Fibroblast of the conjunctiva (primary cell): ENCODE measurements around the gene SEC14L5.
A peak's percentile ranks its signal among the peaks of the same experiment; 100 is the strongest.
"Not testable (repeated sequence)": the region's sequence is repeated elsewhere in the genome, so short reads cannot be mapped to it uniquely, and the experiment has no call there.

Source experiments
- DNase-seq: peaks from one replicate; pipeline ENCODE4 v3.0.0-alpha.2; 2010; ENCODE audit warnings: low read depth

SEC14L5 gene

DNA sequence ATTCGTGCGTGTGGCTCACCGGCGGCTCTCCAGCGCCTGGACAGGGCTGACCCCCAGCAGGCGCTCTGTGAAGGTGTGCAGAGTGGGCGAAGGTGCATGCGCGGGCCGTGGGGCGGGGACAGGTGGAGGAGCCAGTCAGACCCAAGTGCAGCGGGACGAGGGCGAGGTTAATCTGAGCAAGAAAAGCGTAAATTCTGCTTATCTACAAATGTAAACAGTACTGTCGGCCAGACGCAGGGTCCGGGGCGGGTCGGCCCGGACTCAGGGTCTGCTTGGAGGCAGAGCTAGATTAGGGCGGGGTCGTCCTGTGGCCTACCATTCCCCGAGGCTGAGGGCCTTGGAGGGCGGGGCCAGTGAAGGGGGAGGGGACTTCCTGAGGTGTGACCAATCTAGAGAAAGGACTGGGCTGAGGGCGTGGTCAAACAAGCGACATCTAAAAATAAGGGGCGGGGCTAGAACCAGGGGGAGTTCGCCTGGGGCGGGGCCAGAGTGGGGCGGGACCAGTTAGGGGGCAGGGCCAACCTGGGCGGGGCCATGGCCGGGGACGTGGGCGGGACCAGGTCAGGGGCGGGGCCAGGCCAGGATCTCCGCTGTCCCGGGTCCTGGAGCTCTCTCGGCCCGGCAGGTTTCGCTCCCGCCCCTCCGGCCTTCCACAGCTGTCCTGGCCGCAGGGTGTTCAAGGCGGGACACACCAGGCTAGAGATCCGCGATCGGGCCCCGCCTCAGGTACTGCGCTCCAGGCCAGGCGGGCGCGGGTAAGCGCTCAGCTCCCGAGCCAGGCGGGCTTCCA lies at the start of gene SEC14L5:
TSS of gene SEC14L5 (plus strand) at position 611 of the 790 bp plus-strand sequence. CDS start 994 bp downstream, outside the sequence.
- DNase-seq: peak; percentile 97

DNA sequence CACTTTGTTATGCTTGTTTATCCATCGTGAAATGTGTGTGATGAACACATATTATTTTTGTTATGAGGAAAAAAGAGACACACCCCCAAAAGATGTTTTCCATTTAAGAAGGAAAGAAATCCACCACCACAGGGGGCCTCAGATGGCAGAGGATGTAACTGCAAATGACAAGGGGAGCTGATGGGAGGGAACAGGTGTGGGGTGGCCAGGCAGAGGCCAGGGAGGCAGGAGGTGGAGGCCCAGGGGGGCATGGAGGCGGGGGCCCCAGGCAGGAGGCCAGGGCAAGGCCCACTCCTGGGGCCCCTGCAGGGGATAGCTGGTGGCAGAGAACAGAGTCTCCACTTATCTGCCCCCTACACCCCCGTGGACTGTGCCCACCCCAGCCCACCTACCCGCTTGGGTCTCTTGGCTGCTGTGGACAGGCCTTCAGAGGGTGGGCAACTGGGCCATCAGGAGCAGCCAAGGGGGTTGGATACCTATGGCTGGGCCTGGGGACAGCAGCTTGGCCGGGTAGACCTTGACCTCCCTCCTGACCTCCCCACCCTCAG lies 49.2 kb upstream of the SEC14L5 start:
- DNase-seq: no peak

DNA sequence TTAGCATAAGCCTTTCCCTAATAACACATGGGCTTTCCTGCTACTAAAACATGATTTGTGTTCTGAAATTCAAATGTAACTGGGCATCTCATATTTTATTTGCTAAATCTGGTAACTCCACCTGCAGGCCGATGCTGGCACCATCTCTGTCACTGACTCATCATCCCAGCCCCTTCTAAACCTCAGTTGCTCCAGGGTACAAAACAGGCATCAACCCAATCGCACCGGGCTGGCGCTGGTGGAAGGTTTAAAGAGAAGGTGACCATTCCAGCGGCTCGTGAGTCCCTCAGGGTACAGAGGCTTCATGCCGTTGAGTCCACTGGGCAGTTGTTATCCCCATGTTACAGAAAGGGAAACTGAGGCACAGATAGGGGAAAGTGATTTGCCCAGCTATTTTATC lies 48.3 kb upstream of the SEC14L5 start:
- no peak for DNase-seq

DNA sequence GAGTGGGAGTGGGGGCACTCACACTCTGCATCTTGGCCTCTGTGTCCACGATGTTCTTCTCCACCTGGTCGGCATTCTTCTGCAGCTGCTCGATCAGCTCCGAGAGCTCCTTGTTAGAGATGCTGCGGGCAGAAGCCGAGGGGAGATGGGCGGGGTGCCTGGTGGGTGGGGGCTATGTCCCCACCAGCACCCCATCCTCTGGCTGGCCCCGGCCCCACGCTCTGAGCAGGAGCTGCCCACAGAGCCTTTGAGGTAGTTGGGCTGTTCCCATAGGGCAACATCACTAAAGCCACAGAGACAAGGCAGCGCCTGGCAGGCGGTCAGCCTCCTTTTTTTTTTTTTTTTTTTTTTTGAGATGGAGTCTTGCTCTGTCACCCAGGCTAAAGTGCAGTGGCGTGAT lies 47.3 kb upstream of the SEC14L5 start:
- no peak for DNase-seq

DNA sequence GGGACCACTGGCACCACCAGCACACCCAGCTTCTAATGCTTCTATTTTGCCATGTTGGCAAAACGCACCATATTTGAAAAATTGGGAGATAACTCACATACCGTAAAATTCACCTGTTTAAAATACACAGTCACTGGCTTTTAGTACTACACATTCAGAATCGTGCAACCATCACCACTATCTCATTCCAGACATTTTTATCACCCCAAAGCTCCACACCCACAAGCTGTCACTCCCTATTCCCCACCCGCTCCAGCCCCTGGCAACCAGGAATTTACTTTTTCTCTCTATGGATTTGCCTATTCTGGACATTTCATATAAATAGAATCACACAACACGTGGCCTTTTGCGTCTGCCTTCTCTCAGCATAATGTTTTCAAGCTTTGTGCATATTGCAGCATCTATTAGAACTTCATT lies 46.2 kb upstream of the SEC14L5 start:
- no peak for DNase-seq

DNA sequence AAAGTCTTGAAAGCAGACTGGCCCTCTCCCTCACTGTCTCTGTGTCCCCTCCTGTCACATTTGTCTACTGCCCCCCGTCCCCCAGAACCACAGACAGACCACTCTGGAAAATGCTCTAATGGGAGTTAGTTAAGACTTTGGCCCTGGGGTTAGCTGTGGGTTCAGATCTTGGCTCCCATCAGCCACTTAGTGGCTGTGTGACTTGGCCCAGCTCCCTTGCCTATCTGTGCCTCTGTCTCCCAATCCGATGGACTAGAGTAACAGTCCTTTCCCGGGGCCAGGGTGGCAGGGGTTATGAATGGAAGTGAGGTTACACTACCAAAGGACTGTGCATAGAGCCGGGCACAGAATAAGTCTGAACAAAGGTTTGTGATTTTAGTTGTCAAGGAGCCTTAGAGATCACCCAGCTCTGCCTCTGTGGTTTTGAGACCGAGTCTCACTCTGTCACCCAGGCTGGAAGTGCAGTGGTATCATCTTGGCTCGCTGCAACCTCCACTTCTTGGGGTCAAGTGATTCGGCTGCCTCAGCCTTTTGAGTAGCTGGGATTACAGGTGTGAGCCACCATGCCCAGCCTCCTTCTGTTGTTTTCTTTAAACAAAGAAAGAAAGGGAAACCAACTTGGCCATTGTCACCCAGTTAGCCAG lies 44.9 kb upstream of the SEC14L5 start:
- no peak for DNase-seq

DNA sequence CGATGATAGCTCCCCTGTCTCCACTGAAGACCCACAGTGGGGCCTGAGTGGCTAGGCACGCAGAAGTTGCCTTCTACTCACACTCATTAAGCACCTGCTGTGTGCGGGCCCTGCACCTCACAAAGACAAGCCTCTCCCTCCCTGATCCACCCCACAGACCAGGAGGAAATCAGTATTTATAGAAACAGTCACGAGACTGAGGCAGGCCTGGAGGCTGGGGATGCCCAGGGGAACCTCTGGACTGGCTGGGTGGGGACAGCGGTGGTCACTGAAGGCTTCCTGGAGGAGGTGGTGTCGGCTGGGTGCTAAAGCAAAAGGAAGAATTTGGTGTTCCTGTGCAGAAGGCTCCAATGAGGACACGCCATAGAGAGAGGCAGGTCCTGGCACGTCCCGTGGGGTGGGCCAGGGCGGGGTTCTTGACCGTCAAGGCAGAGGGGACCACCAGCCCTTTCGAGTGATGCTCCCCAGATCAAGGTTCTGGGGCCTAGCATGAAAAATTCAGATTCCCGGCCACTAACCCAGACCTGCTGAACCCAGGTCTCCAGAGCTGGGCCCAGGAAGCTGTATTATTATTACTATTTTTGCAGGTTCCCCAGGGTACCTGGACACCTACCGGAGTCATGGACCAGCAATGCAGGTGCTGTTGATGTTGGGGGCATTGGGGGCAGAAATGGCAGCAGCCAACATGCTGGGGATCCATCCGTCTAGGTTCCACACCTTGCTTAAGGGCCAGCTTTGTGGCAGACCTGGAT lies 44.2 kb upstream of the SEC14L5 start:
- no peak for DNase-seq

DNA sequence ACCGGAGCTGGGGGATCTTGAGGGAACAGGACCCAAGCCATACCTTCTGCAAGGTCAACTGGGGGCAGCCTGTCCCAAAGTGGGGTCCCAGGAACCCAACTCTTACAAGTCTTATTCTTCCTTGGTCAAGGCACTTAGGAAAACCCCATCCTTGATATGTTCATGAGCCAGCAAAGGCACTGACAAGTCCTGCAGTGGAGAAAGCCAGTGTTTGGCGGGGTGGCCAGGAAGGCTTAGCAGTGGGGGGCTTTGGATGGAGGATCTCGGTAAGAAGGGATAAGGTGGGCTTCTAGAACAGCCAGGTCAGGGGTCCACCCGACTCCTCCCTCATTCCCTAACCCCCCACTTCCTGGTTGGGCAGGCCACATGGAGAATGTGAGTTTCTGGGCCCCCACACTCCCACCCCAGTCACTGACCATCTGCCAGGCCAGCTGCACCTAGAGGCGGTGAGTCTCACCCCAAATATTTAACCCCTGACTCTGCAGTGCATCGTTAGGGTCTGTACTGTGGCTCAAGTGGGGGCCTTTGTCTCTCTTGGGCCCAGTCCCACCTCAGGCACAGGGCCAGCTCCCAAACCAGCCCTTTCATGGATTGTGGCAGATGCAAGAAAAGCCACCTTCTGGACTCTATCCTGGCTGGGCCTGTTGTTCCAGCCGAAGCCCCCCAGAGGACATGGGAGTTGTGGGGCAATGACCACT lies 43.5 kb upstream of the SEC14L5 start:
- DNase-seq: no peak

DNA sequence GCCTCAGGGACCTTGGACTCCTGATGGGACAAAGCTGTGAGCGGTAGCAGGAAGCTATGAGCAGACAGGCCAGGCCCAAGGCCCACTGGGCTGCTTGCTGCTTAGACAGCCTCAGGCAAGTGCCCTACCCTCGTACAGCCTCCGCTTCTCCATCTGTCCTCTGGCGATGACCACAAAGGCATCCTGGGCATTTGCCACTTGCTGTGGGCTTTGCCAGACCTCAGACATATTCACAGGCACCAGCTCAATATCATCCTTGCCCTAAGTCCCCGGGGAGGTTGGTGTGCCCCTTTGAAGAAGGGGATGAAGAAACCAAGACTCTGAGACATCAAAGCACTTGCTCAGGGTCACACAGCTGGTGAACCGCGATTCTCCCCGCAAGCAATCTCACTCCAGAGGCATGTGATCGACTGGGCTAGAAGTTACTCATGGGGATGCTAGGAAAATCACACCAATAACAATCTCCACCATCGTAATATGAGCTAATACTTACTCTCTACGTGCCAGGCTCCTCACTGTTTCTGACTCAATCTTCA lies 42.8 kb upstream of the SEC14L5 start:
- peak; percentile 68 for DNase-seq

DNA sequence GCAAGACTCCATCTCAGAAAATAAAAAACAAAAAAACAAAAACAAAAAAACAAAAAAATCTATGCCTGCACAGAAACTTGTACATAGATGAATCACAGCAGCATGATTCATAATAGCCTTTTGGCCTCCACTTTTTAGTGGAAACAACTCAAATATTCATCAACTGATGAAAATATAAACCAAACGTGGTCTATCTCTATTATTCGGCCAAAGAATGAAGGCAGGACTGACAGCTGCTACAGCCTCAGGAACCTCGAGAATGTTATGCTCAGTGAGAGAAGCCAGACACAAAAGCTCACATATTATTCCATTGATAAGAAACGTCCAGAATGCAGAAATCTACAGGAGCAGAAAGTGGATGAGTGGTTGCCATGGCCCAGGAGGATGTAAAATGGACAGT lies 41.0 kb upstream of the SEC14L5 start:
- no peak for DNase-seq

DNA sequence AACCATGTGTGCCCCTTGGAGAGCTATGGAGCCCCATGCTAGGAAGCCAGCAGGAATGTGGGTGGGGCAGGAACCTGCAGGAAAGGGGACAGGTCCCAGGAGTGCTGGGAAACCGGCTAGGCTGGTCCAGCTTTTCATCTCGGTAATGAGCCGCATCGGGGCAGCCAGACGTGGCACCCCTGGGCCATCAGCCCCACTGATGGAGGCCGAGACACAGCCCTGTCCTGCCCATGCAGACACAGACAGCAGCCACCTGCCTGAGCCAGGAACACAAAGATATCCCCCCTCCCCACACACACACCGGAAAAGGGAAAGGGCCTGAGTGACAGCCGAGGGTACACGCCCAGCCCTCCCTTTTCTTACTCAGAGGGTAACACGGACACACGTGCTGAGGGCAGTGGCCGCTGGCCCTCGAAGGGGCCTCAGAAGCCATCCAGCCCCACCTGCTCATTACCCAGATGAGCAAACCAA lies 39.3 kb upstream of the SEC14L5 start:
- no peak for DNase-seq

DNA sequence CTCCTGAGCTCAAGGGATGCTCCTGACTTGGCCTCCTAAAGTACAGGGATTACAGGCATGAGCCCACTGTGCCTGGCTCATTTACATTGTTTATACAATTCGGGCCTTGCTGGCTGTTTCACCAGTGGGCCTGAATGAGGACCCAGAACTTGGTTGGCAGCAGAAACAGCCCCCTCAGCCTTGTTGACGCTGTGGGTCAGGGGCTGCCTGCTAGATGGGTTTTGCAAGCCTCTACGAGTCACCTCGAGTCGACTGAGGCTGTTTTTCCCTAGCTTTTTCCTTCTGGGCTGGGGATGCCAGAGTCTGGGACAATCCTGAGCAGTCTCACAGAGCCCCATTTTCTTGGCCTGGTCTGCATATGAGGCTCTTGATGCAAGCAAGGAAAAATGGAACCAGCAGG lies 37.3 kb upstream of the SEC14L5 start:
- DNase-seq: no peak

DNA sequence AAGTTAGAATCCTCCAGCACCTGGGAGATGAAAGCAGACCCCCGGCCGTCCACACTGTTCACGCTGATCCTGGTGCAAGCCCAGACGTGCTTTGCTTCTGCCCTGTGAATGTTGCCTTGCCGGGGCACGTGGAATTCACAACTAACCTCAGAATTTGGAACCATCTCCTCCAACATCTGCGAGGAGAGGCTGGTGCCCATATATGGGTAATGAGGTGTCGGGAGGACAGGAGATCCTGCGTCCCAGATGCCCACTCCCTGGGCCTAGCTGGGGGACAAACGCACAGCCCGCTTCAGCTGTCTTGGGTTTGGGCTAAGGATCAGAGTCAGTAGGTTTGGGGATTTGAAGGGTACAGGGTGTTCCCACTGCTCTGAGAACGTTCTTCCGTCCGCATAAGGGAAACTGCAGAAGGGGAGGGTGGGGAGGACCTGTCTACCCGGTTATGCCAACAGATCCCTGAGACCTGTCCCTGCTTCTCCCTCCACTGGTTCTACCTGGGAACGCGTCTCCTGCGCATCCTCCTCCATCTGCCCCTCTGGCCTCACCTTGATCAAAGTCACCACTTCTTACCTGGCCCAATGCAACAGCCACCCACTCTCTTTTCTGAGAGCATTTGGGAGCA lies 35.3 kb upstream of the SEC14L5 start:
- no peak for DNase-seq

DNA sequence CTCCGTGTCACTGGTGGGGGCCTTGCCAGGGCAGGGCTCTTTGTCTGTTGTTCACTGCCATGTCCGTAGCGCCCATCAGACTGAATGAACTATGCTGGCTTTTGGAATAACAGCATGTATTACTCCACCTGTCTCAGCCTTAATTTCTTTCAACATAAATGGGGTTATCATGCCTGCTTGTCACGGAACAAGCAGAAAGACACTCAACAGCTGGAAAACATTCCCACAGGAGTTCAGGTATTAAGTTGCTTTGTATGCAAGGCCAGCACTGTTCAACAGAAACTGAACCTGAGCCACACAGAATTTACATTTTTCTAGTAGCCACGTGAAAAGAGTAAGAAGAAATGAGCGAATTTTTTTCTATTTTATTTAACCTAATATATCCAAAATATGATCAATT lies 34.3 kb upstream of the SEC14L5 start:
- no peak for DNase-seq

DNA sequence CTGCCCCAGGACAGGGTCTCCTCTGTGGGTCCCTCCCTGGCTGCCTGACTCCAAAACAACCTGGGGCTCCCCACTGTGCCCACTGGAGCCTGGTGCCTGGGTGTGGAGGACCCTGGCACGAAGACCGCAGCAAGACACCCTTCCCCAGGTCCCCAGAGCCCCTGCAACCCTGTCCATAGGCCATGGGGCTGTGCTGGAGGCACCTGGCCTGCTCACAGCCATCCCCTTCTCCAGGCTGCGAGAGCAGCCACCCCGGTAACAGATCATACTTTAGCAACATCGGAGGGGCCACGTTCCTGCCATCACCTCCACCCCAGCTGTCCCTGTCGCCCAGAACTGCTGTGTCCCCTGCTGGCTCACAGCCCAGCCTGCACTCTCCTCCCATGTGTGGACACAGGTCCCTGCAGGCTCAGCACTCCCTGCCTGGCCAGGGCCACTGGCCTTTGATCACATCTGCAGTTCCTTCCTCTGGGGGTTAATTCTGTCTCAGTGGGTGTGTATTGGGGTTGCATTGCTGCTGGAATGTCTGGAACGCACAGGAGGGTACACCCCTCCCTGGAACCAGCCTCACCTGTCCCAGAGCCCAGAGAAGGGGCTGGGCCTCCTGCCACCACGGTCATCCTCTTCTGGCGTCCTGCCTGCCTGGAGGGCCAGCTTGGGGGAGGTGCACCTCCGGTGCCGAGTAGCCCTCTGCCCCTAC lies 33.4 kb upstream of the SEC14L5 start:
- no peak for DNase-seq

DNA sequence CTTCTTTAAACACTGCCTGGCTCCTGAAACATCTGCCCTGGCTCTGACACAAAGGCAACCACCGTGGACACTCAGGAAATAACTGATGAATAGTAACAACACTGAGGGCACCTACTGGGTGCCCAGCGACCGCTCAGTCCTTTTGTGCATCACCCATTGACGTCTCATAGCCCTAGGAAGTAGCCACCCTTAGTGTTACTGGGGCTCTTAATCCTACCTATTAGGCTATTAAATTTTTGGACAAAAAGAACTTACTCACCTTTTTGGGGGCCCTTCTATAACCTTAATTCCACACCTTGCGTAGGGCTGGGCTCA lies 32.9 kb upstream of the SEC14L5 start:
- no peak for DNase-seq

DNA sequence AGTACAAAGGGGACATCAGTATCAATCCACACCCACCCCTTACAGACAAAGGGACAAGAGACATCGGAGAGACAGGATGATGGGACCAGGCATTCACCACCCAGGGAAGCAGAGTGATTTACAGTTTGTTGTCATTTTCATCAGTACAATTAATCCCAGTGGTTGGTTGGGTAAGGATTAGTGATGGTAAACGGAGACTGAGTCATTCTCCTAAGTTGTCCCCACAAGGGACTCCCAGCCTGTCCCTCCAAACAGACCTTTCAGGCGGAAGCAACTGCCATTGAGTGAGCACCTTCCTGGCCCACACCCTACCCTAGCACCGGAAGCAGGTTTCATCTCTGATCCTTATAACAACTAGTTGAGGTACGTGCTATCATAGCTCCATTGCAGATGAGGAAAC lies 32.3 kb upstream of the SEC14L5 start:
- DNase-seq: no peak

DNA sequence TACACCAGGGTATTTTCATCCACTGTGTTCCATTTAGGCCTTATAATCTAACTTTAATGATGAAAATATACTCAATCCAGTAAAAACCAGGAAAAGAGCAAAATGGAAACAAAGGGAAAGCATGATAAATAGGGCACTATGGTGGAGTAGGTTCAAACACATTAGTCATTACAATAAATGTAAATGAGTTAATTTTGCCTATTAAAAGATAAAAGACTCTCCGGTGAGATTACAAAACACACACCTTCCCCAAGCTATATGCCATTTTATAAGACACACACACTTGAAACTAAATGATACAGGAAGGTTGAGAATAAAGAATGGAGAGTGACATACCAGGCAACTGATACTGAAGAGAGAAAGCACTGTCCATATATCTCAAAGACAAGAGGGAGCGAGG lies 31.2 kb upstream of the SEC14L5 start:
- no peak for DNase-seq

DNA sequence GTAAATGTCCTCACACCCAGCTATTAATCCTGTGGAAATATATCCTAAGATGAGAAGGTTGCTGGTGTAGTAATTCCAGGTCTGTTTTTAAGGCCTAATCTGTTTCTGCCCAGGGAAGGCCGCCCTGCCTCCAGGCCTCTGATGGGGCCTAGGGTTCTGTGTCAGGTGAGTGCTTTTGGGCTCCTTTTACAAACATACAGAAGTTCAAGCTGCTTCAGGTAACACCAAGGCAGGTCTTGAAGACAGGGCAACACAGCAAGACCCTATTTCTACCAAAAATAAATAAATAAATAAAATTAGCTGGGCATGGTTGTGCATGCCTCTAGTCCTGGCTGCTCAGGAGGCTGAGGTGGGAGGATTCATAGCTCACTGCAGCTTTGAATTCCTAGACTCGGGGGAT lies 30.5 kb upstream of the SEC14L5 start:
- no peak for DNase-seq

DNA sequence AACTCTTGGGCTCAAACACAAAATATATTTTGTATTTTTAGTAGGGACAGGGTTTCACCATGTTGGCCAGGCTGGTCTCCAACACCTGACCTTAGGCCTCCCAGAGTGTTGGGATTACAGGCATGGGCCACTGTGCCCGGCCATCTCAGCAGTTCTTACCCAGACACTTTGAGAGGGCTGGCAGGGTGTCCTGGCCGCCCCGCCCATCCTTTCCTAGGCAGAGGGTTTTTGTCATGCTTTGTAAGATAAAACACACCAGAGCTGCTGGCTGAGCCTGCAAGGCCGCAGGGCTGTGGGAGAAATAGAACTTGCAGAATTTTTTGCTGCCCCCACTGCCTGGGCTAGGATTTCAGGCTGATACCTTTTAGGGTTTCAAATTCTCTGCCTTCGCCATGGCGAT lies 29.9 kb upstream of the SEC14L5 start:
- no peak for DNase-seq

DNA sequence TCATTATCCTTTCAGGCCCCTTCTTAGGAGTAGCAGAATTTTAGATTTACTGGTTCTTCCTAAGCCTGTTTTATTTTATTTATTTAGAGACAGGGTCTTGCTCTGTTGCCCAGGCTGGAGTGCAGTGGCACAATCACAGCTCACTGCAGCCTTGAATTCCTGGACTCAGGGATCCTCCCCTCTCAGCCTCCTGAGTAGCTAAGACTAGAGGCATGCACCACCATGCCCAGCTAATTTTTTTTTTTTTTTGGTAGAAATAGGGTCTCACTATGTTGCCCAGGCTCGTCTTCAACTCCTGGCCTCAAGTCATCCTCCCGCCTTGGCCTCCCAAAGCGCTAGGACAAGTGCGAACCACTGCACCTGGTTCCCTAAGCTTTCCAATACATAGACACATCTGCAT lies 28.5 kb upstream of the SEC14L5 start:
- not testable (repeated sequence) for DNase-seq
